Fibroblast of mammary gland (primary cell): Measurements from ENCODE around the gene PERM1.

Source experiments
- DNase-seq: peaks from one replicate; pipeline ENCODE4 v3.0.0-alpha.2; 2010; ENCODE audit warnings: low read depth
- H3K4me3 ChIP-seq: 2 replicates; pipeline ENCODE4 v1.5.1; 2011; ENCODE audit warnings: low read depth, mild to moderate bottlenecking, low read length, moderate library complexity; ENCODE audit not compliant: control insufficient read depth
- CTCF ChIP-seq: conservative IDR thresholded peaks from 2 replicates; pipeline ENCODE4 v1.5.1; 2011; ENCODE audit warnings: low read depth, low read length, inconsistent platforms; ENCODE audit not compliant: control insufficient read depth, insufficient read depth

The PERM1 gene

GRCh38 chr1:984476-984814, 2.6 kb upstream of the PERM1 start:
- TF ChIP-seq CTCF = no peak
- DNase-seq = no peak
- no peak overlapping the region for H3K4me3 ChIP-seq

- H3K4me3 ChIP-seq = no peak overlapping the region
- no peak for DNase-seq
- TF ChIP-seq CTCF = peak; percentile 65
Measured at GRCh38 chr1:983798-984475, 2.0 kb upstream of the PERM1 start.

GRCh38 chr1:982765-983436, 1.0 kb upstream of the PERM1 start:
- no peak overlapping the region for H3K4me3 ChIP-seq
- no peak for TF ChIP-seq CTCF
- no peak for DNase-seq

- no peak for TF ChIP-seq CTCF
- no peak for DNase-seq
- no peak overlapping the region for H3K4me3 ChIP-seq
Measured at GRCh38 chr1:981491-981954, 370 bp downstream of the PERM1 start.

GRCh38 chr1:980602-981395, 1.1 kb downstream of the PERM1 start:
- no peak for TF ChIP-seq CTCF
- no peak for DNase-seq
- no peak overlapping the region for H3K4me3 ChIP-seq

GRCh38 chr1:980137-980571, 1.7 kb downstream of the PERM1 start:
- H3K4me3 ChIP-seq = no peak overlapping the region
- no peak for DNase-seq
- TF ChIP-seq CTCF = no peak
